Liver (tissue), 9 donors: ENCODE results near the gene INA. TPM values are rescaled to one million over a fixed set of nuclear protein-coding genes. Genes with fewer than 3 reads are reported as not detected.

Experiments used
- DNase-seq: peaks from one replicate; pipeline ENCODE4 v3.0.0-alpha.2; 2017; ENCODE audit warnings: low spot score
- H3K27ac ChIP-seq, 2 donors: one replicate each; pipeline ENCODE4 v1.7.0; 2013; ENCODE audit warnings: inconsistent platforms in 2 of 2, low read length in 2 of 2, control low read depth in 1 of 2, low read depth in 1 of 2, mild to moderate bottlenecking in 1 of 2
- H3K27me3 ChIP-seq, 4 donors: one replicate each; pipeline versions ENCODE4 v1.6.1 to v1.7.0; 2013; ENCODE audit warnings: low read length in 3 of 4, inconsistent platforms in 1 of 4, mild to moderate bottlenecking in 1 of 4, moderate library complexity in 1 of 4; ENCODE audit not compliant: control insufficient read depth in 4 of 4, insufficient read depth in 4 of 4
- H3K36me3 ChIP-seq, 4 donors: one replicate each; pipeline versions ENCODE4 v1.6.1 to v1.7.0; 2013; ENCODE audit warnings: low read length in 3 of 4, mild to moderate bottlenecking in 3 of 4, low read depth in 1 of 4, moderate library complexity in 1 of 4; ENCODE audit not compliant: control insufficient read depth in 4 of 4, insufficient read depth in 3 of 4
- H3K4me1 ChIP-seq, 4 donors: one replicate each; pipeline versions ENCODE4 v1.6.1 to v1.7.0; 2013; ENCODE audit warnings: low read length in 3 of 4, mild to moderate bottlenecking in 3 of 4, moderate library complexity in 1 of 4; ENCODE audit not compliant: control insufficient read depth in 4 of 4, insufficient read depth in 4 of 4
- H3K4me3 ChIP-seq, 3 donors: one replicate each; pipeline versions ENCODE4 v1.6.1 to v1.7.0; 2013; ENCODE audit warnings: low read length in 3 of 3, control low read depth in 1 of 3, low read depth in 1 of 3, mild to moderate bottlenecking in 1 of 3
- H3K9ac ChIP-seq, 2 donors: one replicate each; pipeline ENCODE4 v1.7.0; 2013; ENCODE audit warnings: low read length in 2 of 2, mild to moderate bottlenecking in 2 of 2, moderate library complexity in 2 of 2, control low read depth in 1 of 2, low read depth in 1 of 2
- H3K9me3 ChIP-seq, 4 donors: one replicate each; pipeline versions ENCODE4 v1.6.1 to v1.7.0; 2013; ENCODE audit warnings: low read length in 3 of 4; ENCODE audit not compliant: control insufficient read depth in 4 of 4
- ATF3 ChIP-seq: IDR thresholded peaks from 2 replicates; pipeline ENCODE4 v1.6.1; 2016; ENCODE audit warnings: antibody characterized with exemption
- EGR1 ChIP-seq, 2 donors: IDR thresholded peaks; 2 replicates each; pipeline ENCODE4 v1.6.1; 2016 to 2018; ENCODE audit warnings: antibody characterized with exemption in 2 of 2, low read depth in 2 of 2
- FOXA1 ChIP-seq: IDR thresholded peaks from 2 replicates; pipeline ENCODE4 v1.6.1; 2016; ENCODE audit warnings: antibody characterized with exemption
- FOXA2 ChIP-seq: IDR thresholded peaks from 2 replicates; pipeline ENCODE4 v1.6.1; 2016; ENCODE audit warnings: antibody characterized with exemption
- GABPA ChIP-seq, 2 donors: IDR thresholded peaks in 1 of 2; conservative IDR thresholded peaks in 1 of 2; 2 replicates each; pipeline ENCODE4 v1.6.1; 2016; ENCODE audit warnings: antibody characterized with exemption in 2 of 2, mild to moderate bottlenecking in 1 of 2, moderate library complexity in 1 of 2
- HNF4A ChIP-seq, 2 donors: conservative IDR thresholded peaks; 2 replicates each; pipeline ENCODE4 v1.6.1; 2016; ENCODE audit warnings: antibody characterized with exemption in 2 of 2, mild to moderate bottlenecking in 2 of 2
- HNF4G ChIP-seq: IDR thresholded peaks from 2 replicates; pipeline ENCODE4 v1.6.1; 2016; ENCODE audit warnings: antibody characterized with exemption
- JUND ChIP-seq, 2 donors: IDR thresholded peaks; 2 replicates each; pipeline ENCODE4 v1.6.1; 2016; ENCODE audit warnings: antibody characterized with exemption in 2 of 2
- MAX ChIP-seq: IDR thresholded peaks from 2 replicates; pipeline ENCODE4 v1.6.1; 2016; ENCODE audit warnings: antibody characterized with exemption
- NR2F2 ChIP-seq: IDR thresholded peaks from 2 replicates; pipeline ENCODE4 v1.6.1; 2016; ENCODE audit warnings: antibody characterized with exemption
- RAD21 ChIP-seq, 2 donors: IDR thresholded peaks; 2 replicates each; pipeline ENCODE4 v1.6.1; 2016; ENCODE audit warnings: antibody characterized with exemption in 2 of 2, mild to moderate bottlenecking in 2 of 2
- REST ChIP-seq: IDR thresholded peaks from 2 replicates; pipeline ENCODE4 v1.6.1; 2016; ENCODE audit warnings: antibody characterized with exemption, mild to moderate bottlenecking
- RXRA ChIP-seq, 2 donors: IDR thresholded peaks; 2 replicates each; pipeline ENCODE4 v1.6.1; 2017 to 2018; ENCODE audit warnings: antibody characterized with exemption in 2 of 2, mild to moderate bottlenecking in 1 of 2
- SP1 ChIP-seq: IDR thresholded peaks from 2 replicates; pipeline ENCODE4 v1.6.1; 2018; ENCODE audit warnings: antibody characterized with exemption, mild to moderate bottlenecking
- TAF1 ChIP-seq: conservative IDR thresholded peaks from 2 replicates; pipeline ENCODE4 v1.6.1; 2016; ENCODE audit warnings: antibody characterized with exemption, mild to moderate bottlenecking
- YY1 ChIP-seq: IDR thresholded peaks from 2 replicates; pipeline ENCODE4 v1.6.1; 2016; ENCODE audit warnings: antibody characterized with exemption, mild to moderate bottlenecking
- WGBS: extraction: QIAGEN DNeasy Blood & Tissue Kit; methylation state at CpG from one replicate; pipeline ENCODE4 v1.1.7; 2013; 5-methylcytosine and 5-hydroxymethylcytosine counted together
- polyA plus RNA-seq, 2 donors: library from polyadenylated mRNA; stranded (reverse) in 1 of 2; unstranded in 1 of 2; fragments of 200-250 nt in 1 of 2; fragments of >200 nt in 1 of 2; fragmentation: Nextera tagmentation in 1 of 2; extraction: Ambion mirVana in 1 of 2; gene quantifications; one replicate each; pipeline versions ENCODE4 v1.2.1 to v1.2.3, GENCODE V29; 2013 to 2015
- total RNA-seq, 2 donors: library from RNA; depleted of rRNA; stranded (reverse); fragments of >200 nt; gene quantifications; one replicate each; pipeline ENCODE4 v1.2.3, GENCODE V29; 2014
- donor health status: healthy.
- donor health status: healthy.
- donor health status: healthy.
- donor health status: healthy.
- donor health status: healthy.

The INA gene
- total and polyA plus RNA-seq, 4 donors, result not detected

DNA sequence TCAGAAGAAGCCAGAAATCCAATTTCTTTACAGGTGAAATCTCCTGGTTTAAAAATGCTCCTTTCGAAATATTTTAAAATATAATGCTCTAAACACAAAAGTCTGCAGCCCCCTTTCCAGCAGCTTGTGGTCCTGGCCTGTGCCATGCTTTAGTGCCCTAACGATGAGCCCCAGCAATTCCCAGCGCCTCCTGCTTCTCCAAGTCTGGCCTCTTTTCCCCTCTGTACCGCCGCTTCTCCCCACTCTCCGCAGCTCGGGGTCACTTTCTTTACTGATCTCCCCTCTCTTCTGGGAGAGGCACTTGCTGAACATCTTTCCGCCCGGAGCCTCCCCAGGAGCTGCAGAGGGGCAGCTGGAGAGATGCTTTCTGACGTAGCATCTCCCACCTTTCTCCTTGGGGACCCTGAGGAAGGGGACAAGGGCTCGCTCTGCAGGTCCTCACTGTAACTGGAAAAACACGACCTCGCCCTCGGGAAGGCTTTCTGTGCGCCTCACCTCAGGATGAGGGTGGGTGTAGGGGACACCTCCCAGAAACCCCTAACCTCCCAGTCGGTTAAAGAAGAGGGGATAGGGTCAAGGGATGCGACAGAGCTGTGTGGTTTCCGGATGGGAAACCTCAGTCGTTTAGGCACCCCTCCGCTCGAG lies 565 bp upstream of the INA start:
- H3K36me3 ChIP-seq, result no peaks in the 10 kb centered on the region
- no peak overlapping the region for H3K9ac ChIP-seq
- no peaks in the 10 kb centered on the region for H3K9me3 ChIP-seq
- H3K27me3 ChIP-seq, result peaks cover 3 to 13% (median 7%) of the 10 kb centered on the region in 4 donors
- H3K4me3 ChIP-seq, result no peak overlapping the region
- no peak for TF ChIP-seq RAD21 (IDR thresholded peaks at IDR 0.05)
- TF ChIP-seq YY1, result no peak
- no peak for TF ChIP-seq GABPA (IDR thresholded peaks at IDR 0.05 in 1 of 2, conservative IDR thresholded peaks at IDR 0.05 in 1 of 2)
- 15% methylated on average over 21 of the region's 21 CpGs for WGBS
- no peak for DNase-seq
- H3K27ac ChIP-seq, result no peak overlapping the region
- peaks cover 5 to 12% (median 9%) of the 10 kb centered on the region in 4 donors for H3K4me1 ChIP-seq

DNA sequence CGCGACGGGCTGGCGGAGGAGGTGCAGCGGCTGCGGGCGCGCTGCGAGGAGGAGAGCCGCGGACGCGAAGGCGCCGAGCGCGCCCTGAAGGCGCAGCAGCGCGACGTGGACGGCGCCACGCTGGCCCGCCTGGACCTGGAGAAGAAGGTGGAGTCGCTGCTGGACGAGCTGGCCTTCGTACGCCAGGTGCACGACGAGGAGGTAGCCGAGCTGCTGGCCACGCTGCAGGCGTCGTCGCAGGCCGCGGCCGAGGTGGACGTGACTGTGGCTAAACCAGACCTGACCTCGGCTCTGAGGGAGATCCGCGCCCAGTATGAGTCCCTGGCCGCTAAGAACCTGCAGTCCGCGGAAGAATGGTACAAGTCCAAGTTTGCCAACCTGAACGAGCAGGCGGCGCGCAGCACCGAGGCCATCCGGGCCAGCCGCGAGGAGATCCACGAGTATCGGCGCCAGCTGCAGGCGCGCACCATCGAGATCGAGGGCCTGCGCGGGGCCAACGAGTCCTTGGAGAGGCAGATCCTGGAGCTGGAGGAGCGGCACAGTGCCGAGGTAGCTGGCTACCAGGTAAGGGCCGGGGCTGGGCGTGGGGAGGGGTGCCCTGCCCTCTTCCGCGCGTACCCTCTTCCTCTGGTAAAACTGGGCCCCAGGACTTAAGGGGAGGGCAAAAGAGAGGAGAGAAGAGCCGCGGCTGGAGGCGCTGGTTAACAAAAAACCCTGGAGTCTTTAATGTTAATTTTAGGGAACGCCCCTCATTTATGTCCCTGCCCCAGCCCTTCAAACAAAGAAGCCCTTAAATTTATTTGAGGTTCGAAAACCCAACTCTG lies 987 bp downstream of the INA start:
- peaks cover 3 to 13% (median 7%) of the 10 kb centered on the region in 4 donors for H3K27me3 ChIP-seq
- TF ChIP-seq HNF4A (conservative IDR thresholded peaks at IDR 0.05), result no peak
- TF ChIP-seq RXRA (IDR thresholded peaks at IDR 0.05), result no peak
- no peak for TF ChIP-seq HNF4G
- TF ChIP-seq REST, result no peak
- TF ChIP-seq SP1, result no peak
- TF ChIP-seq FOXA1, result no peak
- TF ChIP-seq GABPA (IDR thresholded peaks at IDR 0.05 in 1 of 2, conservative IDR thresholded peaks at IDR 0.05 in 1 of 2), result no peak
- no peak for TF ChIP-seq ATF3
- TF ChIP-seq MAX, result no peak
- TF ChIP-seq TAF1, result no peak
- no peak for TF ChIP-seq FOXA2
- no peak for TF ChIP-seq NR2F2
- TF ChIP-seq RAD21 (IDR thresholded peaks at IDR 0.05), result no peak
- TF ChIP-seq YY1, result no peak
- no peak for TF ChIP-seq EGR1 (IDR thresholded peaks at IDR 0.05; ENCODE audit: low read depth in 2 of 2)
- no peak for TF ChIP-seq JUND (IDR thresholded peaks at IDR 0.05)
- 12% methylated on average over 76 of the region's 76 CpGs for WGBS
- H3K36me3 ChIP-seq, result no peaks in the 10 kb centered on the region
- peaks cover 5 to 12% (median 9%) of the 10 kb centered on the region in 4 donors for H3K4me1 ChIP-seq
- no peak overlapping the region for H3K27ac ChIP-seq
- H3K9me3 ChIP-seq, result no peaks in the 10 kb centered on the region
- H3K4me3 ChIP-seq, result peak overlapping the region in 1 of 3 donors; percentile 34
- H3K9ac ChIP-seq, result no peak overlapping the region
- DNase-seq, result no peak
